HuH-7.5 (cell line): Measurements from ENCODE around the gene PHLPP2.

Experiments used
- DNase-seq: peaks from one replicate; pipeline ENCODE4 v3.0.0; 2011; ENCODE audit warnings: low spot score

Gene PHLPP2, protein sequence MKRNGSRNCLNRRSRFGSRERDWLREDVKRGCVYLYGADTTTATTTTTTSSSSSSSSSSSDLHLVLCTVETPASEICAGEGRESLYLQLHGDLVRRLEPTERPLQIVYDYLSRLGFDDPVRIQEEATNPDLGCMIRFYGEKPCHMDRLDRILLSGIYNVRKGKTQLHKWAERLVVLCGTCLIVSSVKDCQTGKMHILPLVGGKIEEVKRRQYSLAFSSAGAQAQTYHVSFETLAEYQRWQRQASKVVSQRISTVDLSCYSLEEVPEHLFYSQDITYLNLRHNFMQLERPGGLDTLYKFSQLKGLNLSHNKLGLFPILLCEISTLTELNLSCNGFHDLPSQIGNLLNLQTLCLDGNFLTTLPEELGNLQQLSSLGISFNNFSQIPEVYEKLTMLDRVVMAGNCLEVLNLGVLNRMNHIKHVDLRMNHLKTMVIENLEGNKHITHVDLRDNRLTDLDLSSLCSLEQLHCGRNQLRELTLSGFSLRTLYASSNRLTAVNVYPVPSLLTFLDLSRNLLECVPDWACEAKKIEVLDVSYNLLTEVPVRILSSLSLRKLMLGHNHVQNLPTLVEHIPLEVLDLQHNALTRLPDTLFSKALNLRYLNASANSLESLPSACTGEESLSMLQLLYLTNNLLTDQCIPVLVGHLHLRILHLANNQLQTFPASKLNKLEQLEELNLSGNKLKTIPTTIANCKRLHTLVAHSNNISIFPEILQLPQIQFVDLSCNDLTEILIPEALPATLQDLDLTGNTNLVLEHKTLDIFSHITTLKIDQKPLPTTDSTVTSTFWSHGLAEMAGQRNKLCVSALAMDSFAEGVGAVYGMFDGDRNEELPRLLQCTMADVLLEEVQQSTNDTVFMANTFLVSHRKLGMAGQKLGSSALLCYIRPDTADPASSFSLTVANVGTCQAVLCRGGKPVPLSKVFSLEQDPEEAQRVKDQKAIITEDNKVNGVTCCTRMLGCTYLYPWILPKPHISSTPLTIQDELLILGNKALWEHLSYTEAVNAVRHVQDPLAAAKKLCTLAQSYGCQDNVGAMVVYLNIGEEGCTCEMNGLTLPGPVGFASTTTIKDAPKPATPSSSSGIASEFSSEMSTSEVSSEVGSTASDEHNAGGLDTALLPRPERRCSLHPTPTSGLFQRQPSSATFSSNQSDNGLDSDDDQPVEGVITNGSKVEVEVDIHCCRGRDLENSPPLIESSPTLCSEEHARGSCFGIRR (N-terminal part only)

DNA sequence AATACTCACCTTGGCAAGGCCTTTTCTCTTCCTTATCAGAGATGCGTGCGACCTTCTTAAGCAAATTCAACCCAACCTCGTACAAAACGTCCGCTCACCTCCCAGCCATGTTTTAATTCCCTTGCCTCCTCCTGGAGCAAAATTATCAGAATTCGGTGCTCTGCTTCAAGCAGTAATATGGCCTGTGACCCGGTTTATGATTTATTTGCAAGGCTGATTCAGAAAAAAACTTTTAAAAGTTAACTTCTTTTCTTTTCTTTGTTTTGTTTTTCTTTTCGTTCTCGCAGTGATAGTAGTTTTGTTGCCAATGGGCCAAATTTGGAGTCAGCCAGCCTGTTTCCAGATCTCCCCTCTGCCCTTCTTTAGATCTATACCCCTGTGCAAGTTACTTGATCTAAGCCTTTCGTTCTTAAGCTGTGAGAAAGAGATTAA is at the start of gene PHLPP2:
TSS of gene PHLPP2 (minus strand) at position 382 of the 432 bp plus-strand sequence. CDS start 9,906 bp downstream, outside the sequence.
- DNase-seq = no peak

GRCh38 chr16:71771571-71771970 is 47.1 kb upstream of the PHLPP2 start:
- no peak for DNase-seq

DNA sequence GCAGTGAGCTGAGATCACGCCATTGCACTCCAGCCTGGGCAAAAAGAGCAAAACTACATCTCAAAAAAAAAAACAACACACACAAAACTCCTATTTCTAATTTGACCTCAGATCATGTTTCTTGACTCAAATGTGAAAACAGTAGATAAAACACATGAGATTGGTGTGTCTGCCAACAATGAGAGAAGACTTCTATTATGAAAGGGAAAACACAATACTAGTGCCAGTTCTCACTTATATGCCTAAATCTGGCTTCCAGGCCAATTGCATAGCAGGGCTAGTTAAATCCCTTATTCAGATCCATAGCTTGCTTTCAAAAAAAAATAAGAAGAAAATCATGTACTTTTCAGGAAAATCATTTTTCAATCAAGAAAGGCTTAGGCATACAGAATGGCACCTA is 44.7 kb upstream of the PHLPP2 start:
- DNase-seq = no peak

GRCh38 chr16:71767060-71767900 is 42.8 kb upstream of the PHLPP2 start:
- no peak for DNase-seq

- no peak for DNase-seq
These were observed 37.7 kb upstream of the PHLPP2 start for GRCh38 chr16:71762186-71762585.

GRCh38 chr16:71761097-71761496 is 36.6 kb upstream of the PHLPP2 start:
- no peak for DNase-seq

DNA sequence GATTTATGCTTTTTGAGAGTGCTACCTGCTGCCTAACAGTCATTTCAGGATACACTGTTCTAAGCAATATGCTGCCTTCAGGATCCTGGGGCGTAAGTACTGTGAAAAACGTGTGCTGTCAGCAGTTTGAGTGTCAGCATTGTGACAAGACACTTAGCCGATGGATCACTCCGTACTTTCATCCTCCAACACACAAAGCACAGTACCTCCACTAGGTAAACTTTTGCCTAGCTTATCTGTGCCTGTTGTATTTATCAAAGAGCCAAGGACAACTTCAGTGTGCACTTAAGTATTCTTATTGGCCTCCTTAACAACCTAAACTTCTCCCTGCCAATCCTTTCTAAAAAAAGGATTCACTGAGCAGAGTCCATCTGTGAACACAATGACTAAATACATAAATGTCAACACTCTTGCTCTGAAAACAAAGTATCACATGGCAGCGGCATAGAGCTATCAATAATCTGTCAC is 33.8 kb upstream of the PHLPP2 start:
- DNase-seq = no peak

DNA sequence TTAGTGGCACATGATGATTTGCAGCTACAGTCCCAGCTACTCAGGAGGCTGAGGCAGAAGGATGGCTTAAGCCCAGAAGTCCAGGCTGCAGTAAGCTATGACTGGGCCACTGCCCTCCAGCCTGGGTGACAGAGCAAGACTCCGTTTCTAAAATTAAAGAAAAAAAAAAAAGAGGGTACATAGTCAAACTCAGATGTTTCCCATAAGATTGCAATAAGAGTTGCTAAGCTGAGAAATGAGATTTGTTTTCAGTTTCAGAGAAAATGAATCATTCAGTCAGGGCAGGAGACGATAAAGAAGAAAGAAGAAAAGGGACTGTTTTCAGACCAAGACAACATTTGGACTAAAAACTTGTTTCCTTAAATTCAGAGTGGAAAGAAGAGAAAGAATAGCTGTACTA is 30.2 kb upstream of the PHLPP2 start:
- no peak for DNase-seq

DNA sequence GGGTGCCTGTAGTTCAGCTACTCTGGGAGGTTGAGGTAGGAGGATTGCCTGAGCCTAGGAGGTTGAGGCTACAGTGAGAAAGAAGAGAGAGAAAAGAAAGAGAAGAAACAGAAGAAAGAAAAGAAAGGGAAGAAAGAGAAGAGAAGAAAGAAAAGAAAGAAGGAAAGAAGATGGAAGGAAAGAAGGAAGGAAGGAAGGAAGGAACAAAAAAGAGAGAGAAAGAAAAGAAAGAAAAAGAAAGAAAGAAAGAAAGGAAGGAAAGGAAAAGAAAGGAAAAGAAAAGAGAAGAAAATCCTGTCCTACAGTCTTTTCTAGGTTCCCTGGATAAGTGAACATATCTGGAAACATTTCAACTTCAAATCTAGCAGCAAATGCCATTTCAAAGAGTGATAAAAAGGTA is 29.6 kb upstream of the PHLPP2 start:
- no peak for DNase-seq

DNA sequence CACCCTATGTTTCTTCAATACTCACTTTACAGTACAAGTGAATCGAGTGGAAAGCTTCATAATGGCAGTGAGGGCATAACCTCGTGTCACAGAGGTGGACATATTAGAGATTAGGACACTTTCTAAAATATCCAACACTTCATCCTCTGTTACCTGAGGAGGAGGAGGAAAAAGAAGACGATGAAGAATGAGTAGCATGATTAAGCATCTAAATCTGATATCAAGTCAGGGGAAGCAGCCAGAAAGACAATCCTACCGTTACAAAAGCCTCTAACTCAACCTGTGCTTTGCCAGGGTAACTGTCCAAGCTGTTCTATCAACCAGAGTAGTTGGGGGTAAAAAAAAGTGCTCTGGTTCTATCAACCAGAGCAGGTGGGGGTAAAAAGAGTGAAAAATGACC is 23.7 kb upstream of the PHLPP2 start:
- no peak for DNase-seq

- peak; percentile 35 for DNase-seq
These were observed 22.0 kb upstream of the PHLPP2 start for GRCh38 chr16:71746442-71747046.

DNA sequence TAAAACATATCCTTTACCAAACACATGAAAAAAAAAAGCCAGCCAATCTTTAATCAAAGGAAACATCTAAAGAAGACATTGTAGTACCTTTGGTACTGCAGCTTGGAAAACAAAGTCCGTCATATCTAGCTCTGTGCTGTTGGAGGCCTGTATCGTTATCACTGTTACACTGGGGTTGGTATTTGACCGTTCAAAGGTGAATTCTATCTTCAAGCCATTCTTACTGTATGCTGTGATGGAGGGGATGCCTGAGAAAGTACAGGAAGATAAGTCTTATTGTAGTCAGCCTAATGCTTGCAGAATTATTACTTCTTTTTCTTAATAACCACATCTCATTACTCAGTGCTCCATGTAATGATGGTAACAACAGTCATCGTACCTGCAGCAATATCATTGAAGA is 14.4 kb upstream of the PHLPP2 start:
- peak; percentile 29 for DNase-seq

DNA sequence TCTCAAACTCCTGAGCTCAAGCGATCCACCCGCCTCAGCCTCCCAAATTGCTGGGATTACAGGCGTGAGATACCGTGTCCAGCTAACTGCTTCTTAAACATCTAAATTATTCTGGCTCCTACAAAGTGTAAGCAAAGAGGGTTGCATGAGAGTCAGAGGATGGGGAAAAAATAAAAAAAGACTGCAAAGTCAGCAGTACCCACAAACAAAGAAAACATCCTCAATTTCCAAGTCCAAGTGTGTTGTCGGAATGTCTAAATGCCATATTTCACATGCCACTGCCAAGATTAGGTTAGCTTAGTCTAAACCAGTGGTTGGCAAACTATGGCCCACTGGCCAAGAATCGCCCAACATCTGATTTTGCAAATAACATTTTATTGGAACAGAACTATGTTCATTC is 13.0 kb upstream of the PHLPP2 start:
- no peak for DNase-seq

DNA sequence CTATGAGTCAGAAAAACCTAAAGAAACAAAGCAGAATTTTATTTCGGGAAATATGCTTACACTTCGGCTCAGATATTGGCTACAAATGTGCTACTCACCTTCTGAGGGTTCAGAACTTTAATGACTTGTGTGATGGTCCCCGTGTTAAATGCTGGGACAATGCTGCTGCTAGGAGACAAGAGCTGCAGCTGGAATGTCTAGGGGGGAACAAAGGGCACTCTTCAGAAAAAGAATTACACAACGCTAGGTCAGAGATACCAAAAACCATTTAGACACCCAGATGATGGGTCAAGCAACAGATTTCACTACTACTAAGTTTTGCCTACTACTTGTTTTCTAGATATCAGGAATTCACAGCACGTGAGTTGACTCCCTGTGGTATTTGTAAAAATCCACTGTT is 10.0 kb upstream of the PHLPP2 start:
- peak; percentile 19 for DNase-seq

- no peak for DNase-seq
These were observed 8.1 kb upstream of the PHLPP2 start for GRCh38 chr16:71732587-71732986.

DNA sequence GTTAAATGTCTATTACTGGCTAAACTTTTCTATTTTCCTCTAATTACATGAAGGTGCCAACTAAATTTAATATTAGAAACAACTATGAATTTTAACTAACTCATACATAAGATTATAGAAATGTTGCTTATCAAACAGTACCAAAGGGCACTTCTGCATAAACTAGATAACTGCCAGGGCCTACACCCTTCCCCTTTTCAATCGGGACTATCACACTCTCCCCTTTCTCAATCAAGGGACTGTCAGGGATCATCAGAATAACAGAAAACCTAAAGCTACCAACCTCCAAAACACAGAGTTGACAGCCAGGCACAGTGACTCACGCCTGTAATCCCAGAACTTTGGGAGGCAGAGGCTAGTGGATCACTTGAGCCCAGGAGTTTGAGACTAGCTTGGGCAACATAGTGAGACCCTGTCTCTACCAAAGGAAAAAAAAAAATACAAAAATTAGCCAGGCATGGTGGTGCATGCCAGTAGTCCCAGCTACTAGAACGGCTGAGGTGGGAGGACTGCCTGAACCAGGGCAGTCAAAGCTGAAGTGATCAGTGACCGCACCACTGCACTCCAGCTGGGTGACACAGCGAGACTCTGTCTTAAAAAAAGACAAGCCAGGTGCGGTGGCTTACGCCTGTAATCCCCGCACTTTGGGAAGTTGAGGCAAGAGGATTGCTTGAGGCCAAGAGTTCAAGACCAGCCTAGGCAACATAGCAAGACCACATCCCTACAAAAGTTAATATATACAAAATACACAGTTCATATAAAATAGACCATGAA is 3.2 kb upstream of the PHLPP2 start:
- no peak for DNase-seq

GRCh38 chr16:71726476-71727315 is 2.2 kb upstream of the PHLPP2 start:
- DNase-seq = no peak

DNA sequence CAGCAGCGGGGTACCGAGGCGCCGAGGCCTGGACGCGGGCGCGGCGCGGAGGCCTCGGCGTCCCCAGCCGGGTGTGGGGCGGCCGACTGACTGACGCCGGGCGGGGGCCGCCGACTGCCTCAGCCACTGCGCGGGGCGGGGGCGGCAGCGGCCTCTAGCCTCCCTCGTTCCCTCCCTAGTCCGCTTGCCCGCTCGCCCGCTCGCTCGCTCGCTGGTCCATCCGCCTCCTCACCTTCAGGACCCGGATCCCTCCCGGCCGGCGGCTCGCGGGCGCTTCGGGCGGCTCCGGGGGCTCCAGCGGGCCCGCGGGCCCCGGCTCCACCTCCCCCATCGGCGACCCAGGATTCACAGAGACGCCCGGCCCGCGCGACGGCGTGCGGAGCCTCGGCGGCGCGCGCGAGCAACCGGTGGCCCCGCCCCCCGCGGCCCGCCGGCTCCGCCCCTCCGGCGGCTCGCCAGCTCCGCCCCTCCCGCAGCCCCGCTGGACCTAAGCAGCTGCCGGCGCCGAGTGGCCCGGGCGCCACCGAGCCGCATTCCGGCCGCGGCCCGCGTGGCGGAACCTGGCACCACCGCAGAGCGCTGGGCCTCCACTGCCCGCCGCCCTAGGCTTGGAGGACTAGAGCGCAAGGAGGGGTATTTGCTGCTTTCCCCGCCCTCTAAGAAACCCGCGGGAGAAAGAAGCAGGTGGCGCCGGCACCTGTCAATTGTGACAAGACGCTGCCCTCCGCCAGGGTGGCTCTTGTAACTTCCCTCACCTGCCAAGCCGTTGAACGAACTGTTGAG is 773 bp downstream of the PHLPP2 start:
- peak; percentile 77 for DNase-seq
